GM12878 (cell line): ENCODE measurements around the gene TSPAN2. TPM values are rescaled to one million over a fixed set of nuclear protein-coding genes. Genes with fewer than 3 reads are reported as not detected.

ENCODE experiments used
- ATAC-seq: fragments of 200-7000 bp; cut with Tn5 transposase; 3 replicates; pipeline ENCODE4 v1.9.1; 2020; ENCODE audit warnings: mild to moderate bottlenecking, moderate library complexity
- BruUV-seq: library from RNA; stranded (reverse); fragments of 400-500 nt; replicated peaks from 2 replicates; lab custom pipeline; 2021; lab: Mats Ljungman, UMichigan
- CTCF ChIA-PET: fragments of 300-600 bp; sonication (Branson Sonifier 250); formaldehyde crosslinking; extraction: SDS; loops from one replicate; lab custom pipeline; 2021; ENCODE audit warnings: inconsistent platforms; lab: Yijun Ruan, JAX
- POLR2A ChIA-PET: fragments of 350-600 bp; formaldehyde crosslinking; extraction: SDS; loops from one replicate; lab custom pipeline; 2021; ENCODE audit warnings: inconsistent platforms; lab: Charles Lee
- RAD21 ChIA-PET: fragments of 300-600 bp; sonication (Branson Sonifier 250); formaldehyde crosslinking; loops from one replicate; lab custom pipeline; 2023; ENCODE audit warnings: antibody characterized with exemption; ENCODE audit not compliant: unreplicated experiment; lab: Charles Lee
- SMC1A ChIA-PET: fragments of 300-600 bp; sonication (Branson Sonifier 250); formaldehyde crosslinking; loops from one replicate; lab custom pipeline; 2023; ENCODE audit not compliant: unreplicated experiment, uncharacterized antibody; lab: Charles Lee
- DNase-seq: peaks from one replicate; pipeline ENCODE4 v3.0.0-alpha.2; 2011; ENCODE audit warnings: low read depth, low spot score
- FAIRE-seq: peaks from 3 replicates; lab custom pipeline; 2011; peaks lifted over from hg19 to GRCh38; lab: Jason Lieb, UNC
- H2AFZ ChIP-seq: 2 replicates; pipeline ENCODE4 v1.6.0; 2011; ENCODE audit warnings: low read depth, low read length, control low read depth; ENCODE audit not compliant: control insufficient read depth
- H3K27ac ChIP-seq: 2 replicates; pipeline ENCODE4 v1.5.1; 2011; ENCODE audit warnings: control low read depth; ENCODE audit not compliant: control insufficient read depth, insufficient read depth
- H3K27me3 ChIP-seq, 2 experiments: replicated peaks in 1 of 2; 2 replicates each; pipeline versions ENCODE4 v1.6.0 to v1.6.1; 2011; ENCODE audit warnings: low read length in 1 of 2; ENCODE audit not compliant: control insufficient read depth in 2 of 2, insufficient read depth in 2 of 2
- H3K36me3 ChIP-seq, 2 experiments: 2 replicates each; pipeline ENCODE4 v1.5.1; 2011; ENCODE audit warnings: low read length in 1 of 2; ENCODE audit not compliant: control insufficient read depth in 2 of 2, insufficient read depth in 2 of 2
- H3K4me1 ChIP-seq: 2 replicates; pipeline ENCODE4 v1.6.1; 2011; ENCODE audit warnings: mild to moderate bottlenecking, low read length, moderate library complexity, mixed read lengths; ENCODE audit not compliant: control insufficient read depth, insufficient read depth
- H3K4me2 ChIP-seq: 2 replicates; pipeline ENCODE4 v1.6.0; 2011; ENCODE audit warnings: control low read depth; ENCODE audit not compliant: control insufficient read depth, insufficient read depth
- H3K4me3 ChIP-seq: fragments of 200-600 bp; sonication (generic); 2 replicates; pipeline ENCODE4 v1.5.1; 2016
- H3K79me2 ChIP-seq: 2 replicates; pipeline ENCODE4 v1.6.0; 2011; ENCODE audit warnings: low read length; ENCODE audit not compliant: control insufficient read depth, insufficient read depth
- H3K9ac ChIP-seq: 2 replicates; pipeline ENCODE4 v1.8.0; 2011; ENCODE audit warnings: low read length, control low read depth, mixed read lengths; ENCODE audit not compliant: control insufficient read depth, insufficient read depth
- H3K9me3 ChIP-seq: replicated peaks from 3 replicates; pipeline ENCODE4 v1.5.1; 2011; ENCODE audit warnings: mild to moderate bottlenecking, low read length; ENCODE audit not compliant: control insufficient read depth, insufficient read depth
- H4K20me1 ChIP-seq: 2 replicates; pipeline ENCODE4 v1.6.0; 2011; ENCODE audit not compliant: control insufficient read depth, insufficient read depth
- CBFB ChIP-seq: IDR thresholded peaks from 2 replicates; pipeline ENCODE4 v1.6.1; 2016; ENCODE audit warnings: antibody characterized with exemption, low read depth
- CBX3 ChIP-seq: fragments of 200-600 bp; sonication (generic); IDR thresholded peaks from 2 replicates; pipeline ENCODE4 v1.6.1; 2016; ENCODE audit warnings: low read depth, borderline replicate concordance
- CREB1 ChIP-seq: IDR thresholded peaks from 2 replicates; pipeline ENCODE4 v1.6.1; 2012; ENCODE audit warnings: low read depth, mild to moderate bottlenecking, inconsistent platforms
- E2F8 ChIP-seq: fragments of 450-650 bp; IDR thresholded peaks from 2 replicates; pipeline ENCODE4 v1.6.1; 2018; ENCODE audit warnings: mild to moderate bottlenecking, low read depth, moderate library complexity; ENCODE audit not compliant: partially characterized antibody
- EED ChIP-seq: sonication (generic); IDR thresholded peaks from 2 replicates; pipeline ENCODE4 v1.6.1; 2016; ENCODE audit warnings: antibody characterized with exemption, low read depth
- HCFC1 ChIP-seq: fragments of 150-350 bp; IDR thresholded peaks from 2 replicates; pipeline ENCODE4 v1.6.1; 2014; ENCODE audit warnings: low read length
- IRF5 ChIP-seq: fragments of 450-650 bp; IDR thresholded peaks from 2 replicates; pipeline ENCODE4 v1.6.1; 2017; ENCODE audit warnings: borderline replicate concordance
- RB1 ChIP-seq: fragments of 450-650 bp; formaldehyde crosslinking; IDR thresholded peaks from 2 replicates; pipeline ENCODE4 v1.6.1; 2017; ENCODE audit warnings: mild to moderate bottlenecking, borderline replicate concordance
- SMARCA5 ChIP-seq: fragments of 450-650 bp; IDR thresholded peaks from 2 replicates; pipeline ENCODE4 v1.6.1; 2017; ENCODE audit warnings: mild to moderate bottlenecking
- SREBF1 ChIP-seq: IDR thresholded peaks from 2 replicates; pipeline ENCODE4 v1.6.1; 2012; ENCODE audit warnings: mild to moderate bottlenecking, low read length
- TCF3 ChIP-seq: IDR thresholded peaks from 2 replicates; pipeline ENCODE4 v1.6.1; 2012; ENCODE audit warnings: low read depth, mild to moderate bottlenecking, low read length, borderline replicate concordance; ENCODE audit not compliant: insufficient read depth
- ZNF207 ChIP-seq: fragments of 450-650 bp; IDR thresholded peaks from 2 replicates; pipeline ENCODE4 v1.6.1; 2014; ENCODE audit warnings: antibody characterized with exemption, mild to moderate bottlenecking, borderline replicate concordance
- in situ Hi-C: fragments of 300-500 bp; cut with MboI; formaldehyde crosslinking; loops from 9 replicates; pipeline ENCODE4 v1.14.3; 2018; ENCODE audit warnings: mixed read lengths
- intact Hi-C: fragments of 100-400 bp; cut with micrococcal nuclease; formaldehyde crosslinking; loops from one replicate; pipeline ENCODE4 v1.14.2; 2022; ENCODE audit not compliant: unreplicated experiment
- polyA plus RNA-seq, 11 experiments: library from polyadenylated mRNA; depleted of rRNA in 4 of 11; unstranded in 6 of 11; stranded (reverse) in 5 of 11; fragments of >200 nt; fragmentation: Nextera tagmentation in 4 of 11; fragmentation: Illumina TruSeq in 1 of 11; extraction: Ambion mirVana in 4 of 11; extraction: Trizol in 1 of 11; gene quantifications; 1 replicate in 1 of 11; 2 replicates in 10 of 11; pipeline versions ENCODE4 v1.2.1 to v1.2.3, GENCODE V29; 2011 to 2016; ENCODE audit warnings: inconsistent platforms in 2 of 11, missing spikeins in 2 of 11, low read depth in 1 of 11
- total RNA-seq, 4 experiments: library from RNA; depleted of rRNA in 3 of 4; stranded (reverse); fragments of >200 nt in 3 of 4; fragmentation: Illumina TruSeq in 1 of 4; extraction: Trizol in 1 of 4; gene quantifications; 2 replicates each; pipeline versions ENCODE4 v1.2.1 to v1.2.3, GENCODE V29; 2013 to 2021

The TSPAN2 gene
- total and polyA plus RNA-seq, 10 of the 15 experiments (the other 5 are each of a cell fraction or from before 2014, with no cell fraction given): under 0.01 to 0.73 TPM; not detected in 8

GRCh38 chr1:115121793-115122192 is 32.5 kb upstream of the TSPAN2 start:
- DNase-seq: no peak
- no peak for TF ChIP-seq SMARCA5
- no peak for TF ChIP-seq E2F8
- no peak for TF ChIP-seq IRF5
- no peak for TF ChIP-seq ZNF207
- no peak for TF ChIP-seq SREBF1
- no peak for TF ChIP-seq EED
- no peak for TF ChIP-seq HCFC1
- no peak for TF ChIP-seq CREB1
- TF ChIP-seq RB1: no peak
- TF ChIP-seq CBFB: no peak
- no peak for TF ChIP-seq CBX3
- TF ChIP-seq TCF3: no peak
- H2AFZ ChIP-seq: no peak overlapping the region

More at GRCh38 chr1:115121793-115122192, 32.5 kb upstream of the TSPAN2 start:
- ChIA-PET POLR2A (no interaction called here), SMC1A (interaction anchor here (1.4 kb wide), 1 partner anchor 16 kb away, joined by 3 read pairs; no protein-coding TSS in a partner anchor), CTCF (no interaction called here), RAD21 (no interaction called here)
- no peaks in the 10 kb centered on the region for H3K79me2 ChIP-seq
- no peaks in the 10 kb centered on the region for H3K4me1 ChIP-seq
- FAIRE-seq (no peak), ATAC-seq (no peak)
- BruUV-seq: no TSS peak
- H3K4me2 ChIP-seq: no peak overlapping the region
- H3K27ac ChIP-seq: no peak overlapping the region
- H3K36me3 ChIP-seq: no peaks in the 10 kb centered on the region
- no peaks in the 10 kb centered on the region for H3K9me3 ChIP-seq
- intact Hi-C loops (no loop called here), in situ Hi-C loops (no loop called here)
- H3K4me3 ChIP-seq: no peak overlapping the region
- H4K20me1 ChIP-seq: no peaks in the 10 kb centered on the region
- H3K27me3 ChIP-seq: no peaks in the 10 kb centered on the region
- H3K9ac ChIP-seq: no peak overlapping the region
